ENCODE measurements around the gene ERGIC1.

Gene ERGIC1

GRCh38 chr5:172833372-172833685 is 722 bp upstream of the ERGIC1 start:
- no peaks in the 10 kb centered on the region for H3K9me3 ChIP-seq (ENCODE audit: control insufficient read depth in 1 of 2, low read length in 2 of 2)
- H3K4me3 ChIP-seq (ENCODE audit: low read depth in 1 of 2, low read length in 2 of 2): peak overlapping the region in 1 of 2 donors; percentile 76
- H3K27ac ChIP-seq (ENCODE audit: low read length): peak overlapping the region; percentile 46
- no peaks in the 10 kb centered on the region for H3K27me3 ChIP-seq (ENCODE audit: low read depth, low read length)
- no peaks in the 10 kb centered on the region for H3K36me3 ChIP-seq (ENCODE audit: control insufficient read depth in 1 of 2, insufficient read depth in 2 of 2, low read length in 2 of 2)
- peaks cover 25 to 32% of the 10 kb centered on the region in 2 donors for H3K4me1 ChIP-seq (ENCODE audit: control insufficient read depth in 1 of 2, insufficient read depth in 2 of 2, low read length in 2 of 2)

DNA sequence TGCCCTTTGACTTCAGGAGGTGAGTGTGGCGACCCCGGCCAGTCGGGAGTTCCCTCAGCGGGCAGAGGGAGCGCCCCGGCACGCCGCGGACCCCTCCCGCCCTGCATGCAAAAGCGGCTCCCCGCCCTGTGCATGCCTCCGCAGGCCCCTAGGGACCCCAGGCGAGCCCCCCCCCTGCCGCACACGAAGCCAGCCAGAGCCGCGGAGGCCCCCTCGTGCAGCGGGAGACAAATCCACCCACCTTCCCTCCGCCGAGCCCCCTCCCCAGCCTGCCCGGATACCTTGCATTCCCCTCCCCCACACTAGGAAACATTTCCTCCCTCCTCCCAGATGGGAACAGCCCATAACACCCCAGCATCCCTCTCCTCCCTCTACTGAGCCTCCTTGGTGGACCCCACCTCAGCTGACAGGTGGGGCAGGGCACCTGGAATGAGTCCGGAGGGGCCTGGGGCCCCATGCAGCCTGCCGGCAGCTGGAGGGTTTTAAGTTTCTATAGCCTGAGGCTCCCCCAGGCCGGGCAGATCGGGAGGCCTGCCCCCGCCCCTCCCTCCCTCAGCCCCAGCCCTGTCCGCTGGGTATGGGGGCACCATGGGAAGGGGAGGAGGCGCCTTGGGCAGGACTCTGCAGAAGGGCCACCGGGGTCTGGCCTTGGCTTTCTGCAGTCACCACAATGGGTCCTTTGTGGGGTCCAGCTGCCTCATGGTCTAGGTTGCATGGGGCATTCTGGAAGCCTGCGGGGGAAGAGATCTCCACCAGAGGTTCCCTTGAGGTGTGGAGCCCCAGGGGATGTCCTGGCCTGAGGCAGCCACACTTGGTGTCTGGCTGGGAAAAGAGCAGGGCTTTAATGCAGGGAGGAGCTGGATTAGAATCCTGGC is 601 bp downstream of the ERGIC1 start:
- no peaks in the 10 kb centered on the region for H3K27me3 ChIP-seq (ENCODE audit: low read depth, low read length)
- no peaks in the 10 kb centered on the region for H3K9me3 ChIP-seq (ENCODE audit: control insufficient read depth in 1 of 2, low read length in 2 of 2)
- peak overlapping the region; percentile 76 for H3K4me3 ChIP-seq (ENCODE audit: low read depth in 1 of 2, low read length in 2 of 2)
- no peaks in the 10 kb centered on the region for H3K36me3 ChIP-seq (ENCODE audit: control insufficient read depth in 1 of 2, insufficient read depth in 2 of 2, low read length in 2 of 2)
- H3K4me1 ChIP-seq (ENCODE audit: control insufficient read depth in 1 of 2, insufficient read depth in 2 of 2, low read length in 2 of 2): peaks cover 25 to 32% of the 10 kb centered on the region in 2 donors
- peak overlapping the region; percentile 94 for H3K27ac ChIP-seq (ENCODE audit: low read length)

DNA sequence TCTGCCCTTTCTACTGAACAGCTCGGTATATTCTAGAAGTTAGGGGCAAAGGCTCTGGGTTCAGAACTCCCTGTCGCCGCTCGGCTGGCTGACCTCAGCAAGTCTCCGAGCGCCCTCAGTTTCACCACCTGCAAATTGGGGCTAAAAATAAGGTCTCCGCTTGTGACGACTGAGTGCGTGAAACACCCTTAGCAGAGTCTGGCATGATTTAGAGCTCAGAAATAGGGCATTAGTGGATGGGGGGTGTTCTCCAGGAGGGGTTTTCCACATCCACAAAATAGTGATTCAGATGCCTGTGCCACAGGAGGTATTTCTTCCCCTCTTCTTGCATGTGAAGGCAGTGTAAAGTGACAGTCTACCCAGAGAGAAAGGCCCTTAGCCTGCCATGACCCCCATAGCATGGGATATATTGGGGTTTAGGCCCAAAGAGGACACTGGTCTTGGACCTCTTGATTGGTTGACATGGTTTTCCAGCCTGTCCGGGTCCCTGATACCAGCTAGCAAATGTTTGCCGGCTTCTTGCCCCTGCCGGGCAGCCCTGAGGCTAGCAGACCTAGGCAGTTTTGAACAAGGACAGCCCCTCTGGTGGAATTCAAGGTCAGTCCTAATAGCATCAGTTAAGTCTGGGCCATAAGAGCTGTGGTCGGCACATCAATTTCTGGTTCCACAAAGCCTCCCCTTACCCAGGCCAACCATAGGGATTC is 1.4 kb downstream of the ERGIC1 start:
- Histone ChIP-seq H3K27ac (ENCODE audit: low read length) (peak overlapping the region; percentile 94), H3K4me1 (ENCODE audit: control insufficient read depth in 1 of 2, insufficient read depth in 2 of 2, low read length in 2 of 2) (peaks cover 28 to 38% of the 10 kb centered on the region in 2 donors), H3K36me3 (ENCODE audit: control insufficient read depth in 1 of 2, insufficient read depth in 2 of 2, low read length in 2 of 2) (no peaks in the 10 kb centered on the region), H3K9me3 (ENCODE audit: control insufficient read depth in 1 of 2, low read length in 2 of 2) (no peaks in the 10 kb centered on the region), H3K4me3 (ENCODE audit: low read depth in 1 of 2, low read length in 2 of 2) (peak overlapping the region; percentile 76), H3K27me3 (ENCODE audit: low read depth, low read length) (no peaks in the 10 kb centered on the region)

- H3K4me3 ChIP-seq (ENCODE audit: low read depth in 1 of 2, low read length in 2 of 2): peak overlapping the region; percentile 76
- H3K27me3 ChIP-seq (ENCODE audit: low read depth, low read length): no peaks in the 10 kb centered on the region
- no peaks in the 10 kb centered on the region for H3K36me3 ChIP-seq (ENCODE audit: control insufficient read depth in 1 of 2, insufficient read depth in 2 of 2, low read length in 2 of 2)
- no peaks in the 10 kb centered on the region for H3K9me3 ChIP-seq (ENCODE audit: control insufficient read depth in 1 of 2, low read length in 2 of 2)
- peak overlapping the region; percentile 94 for H3K27ac ChIP-seq (ENCODE audit: low read length)
- peaks cover 34 to 41% of the 10 kb centered on the region in 2 donors for H3K4me1 ChIP-seq (ENCODE audit: control insufficient read depth in 1 of 2, insufficient read depth in 2 of 2, low read length in 2 of 2)
Measured at GRCh38 chr5:172835994-172836356, 1.9 kb downstream of the ERGIC1 start.

DNA sequence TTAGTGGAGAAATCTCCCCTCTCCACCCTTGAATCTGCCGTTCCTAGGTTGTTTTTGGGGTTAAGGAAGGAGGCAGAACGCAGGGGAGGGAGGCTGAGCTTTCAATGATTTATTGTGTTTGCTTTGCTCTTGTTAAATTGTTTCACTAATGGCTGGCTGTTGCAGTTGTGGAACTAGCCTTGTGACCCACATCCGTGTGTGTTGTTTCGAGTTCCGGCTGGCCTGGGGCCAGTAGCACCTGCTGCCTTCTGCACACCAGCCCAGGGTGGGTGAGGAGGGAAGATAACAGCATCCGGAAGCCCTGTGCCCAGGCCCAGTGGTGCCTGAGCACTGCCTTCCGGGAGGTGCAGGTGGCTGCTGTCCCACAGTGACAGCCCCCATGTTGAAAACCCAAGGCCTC is 3.6 kb downstream of the ERGIC1 start:
- Histone ChIP-seq H3K9me3 (ENCODE audit: control insufficient read depth in 1 of 2, low read length in 2 of 2) (no peaks in the 10 kb centered on the region), H3K4me1 (ENCODE audit: control insufficient read depth in 1 of 2, insufficient read depth in 2 of 2, low read length in 2 of 2) (peaks cover 34 to 41% of the 10 kb centered on the region in 2 donors), H3K27me3 (ENCODE audit: low read depth, low read length) (no peaks in the 10 kb centered on the region), H3K27ac (ENCODE audit: low read length) (peak overlapping the region; percentile 94), H3K4me3 (ENCODE audit: low read depth in 1 of 2, low read length in 2 of 2) (peak overlapping the region in 1 of 2 donors; percentile 44), H3K36me3 (ENCODE audit: control insufficient read depth in 1 of 2, insufficient read depth in 2 of 2, low read length in 2 of 2) (no peaks in the 10 kb centered on the region)

- peaks cover 34 to 41% of the 10 kb centered on the region in 2 donors for H3K4me1 ChIP-seq (ENCODE audit: control insufficient read depth in 1 of 2, insufficient read depth in 2 of 2, low read length in 2 of 2)
- no peaks in the 10 kb centered on the region for H3K9me3 ChIP-seq (ENCODE audit: control insufficient read depth in 1 of 2, low read length in 2 of 2)
- H3K27ac ChIP-seq (ENCODE audit: low read length): peak overlapping the region; percentile 94
- no peak overlapping the region for H3K4me3 ChIP-seq (ENCODE audit: low read depth in 1 of 2, low read length in 2 of 2)
- H3K27me3 ChIP-seq (ENCODE audit: low read depth, low read length): no peaks in the 10 kb centered on the region
- peaks cover 0 to 2% of the 10 kb centered on the region in 2 donors for H3K36me3 ChIP-seq (ENCODE audit: control insufficient read depth in 1 of 2, insufficient read depth in 2 of 2, low read length in 2 of 2)
Measured at GRCh38 chr5:172838151-172838875, 4.3 kb downstream of the ERGIC1 start.

GRCh38 chr5:172839669-172840431 is 5.8 kb downstream of the ERGIC1 start:
- H3K4me1 ChIP-seq (ENCODE audit: control insufficient read depth in 1 of 2, insufficient read depth in 2 of 2, low read length in 2 of 2): peaks cover 34 to 41% of the 10 kb centered on the region in 2 donors
- peak overlapping the region in 1 of 2 donors; percentile 10 for H3K4me3 ChIP-seq (ENCODE audit: low read depth in 1 of 2, low read length in 2 of 2)
- peaks cover 0 to 8% of the 10 kb centered on the region in 2 donors for H3K36me3 ChIP-seq (ENCODE audit: control insufficient read depth in 1 of 2, insufficient read depth in 2 of 2, low read length in 2 of 2)
- H3K27me3 ChIP-seq (ENCODE audit: low read depth, low read length): no peaks in the 10 kb centered on the region
- H3K27ac ChIP-seq (ENCODE audit: low read length): peak overlapping the region; percentile 70
- H3K9me3 ChIP-seq (ENCODE audit: control insufficient read depth in 1 of 2, low read length in 2 of 2): no peaks in the 10 kb centered on the region

DNA sequence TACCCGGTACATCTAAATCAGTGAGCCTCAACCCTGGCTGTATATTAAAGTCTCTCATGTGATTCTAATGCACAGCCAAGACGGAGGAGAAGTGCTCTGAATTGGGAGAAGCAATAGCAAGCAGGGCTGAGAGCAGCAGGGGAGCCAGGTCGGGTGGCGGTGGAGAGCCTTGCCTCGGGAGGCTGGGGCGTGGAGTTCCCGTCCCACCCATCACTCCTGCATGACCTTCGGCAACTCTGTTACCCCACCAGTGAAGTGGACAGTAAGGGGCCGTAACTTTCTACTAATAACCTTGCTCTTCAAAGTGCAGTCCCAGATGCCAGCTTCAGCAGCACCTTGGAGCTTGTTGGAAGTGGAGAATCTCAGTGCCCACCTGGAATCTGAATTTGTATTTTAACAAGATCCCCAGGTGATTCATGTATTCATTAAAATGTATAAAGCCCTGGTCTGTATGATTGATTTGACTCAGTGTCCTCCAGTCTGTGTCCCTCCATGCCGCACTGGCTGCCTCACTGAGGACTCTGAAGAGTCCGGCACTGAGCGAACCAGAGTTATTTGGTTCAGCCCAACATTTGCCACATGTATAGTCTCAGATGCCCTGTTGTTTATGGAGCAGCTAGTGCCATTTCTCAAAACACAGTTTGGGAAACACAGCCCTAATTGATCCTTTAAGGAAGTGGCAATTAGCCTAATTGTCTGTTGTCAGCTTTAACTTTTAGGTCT is 6.5 kb downstream of the ERGIC1 start:
- H3K4me1 ChIP-seq (ENCODE audit: control insufficient read depth in 1 of 2, insufficient read depth in 2 of 2, low read length in 2 of 2): peaks cover 28 to 34% of the 10 kb centered on the region in 2 donors
- H3K4me3 ChIP-seq (ENCODE audit: low read depth in 1 of 2, low read length in 2 of 2): peak overlapping the region in 1 of 2 donors; percentile 10
- H3K36me3 ChIP-seq (ENCODE audit: control insufficient read depth in 1 of 2, insufficient read depth in 2 of 2, low read length in 2 of 2): peaks cover 0 to 8% of the 10 kb centered on the region in 2 donors
- no peaks in the 10 kb centered on the region for H3K9me3 ChIP-seq (ENCODE audit: control insufficient read depth in 1 of 2, low read length in 2 of 2)
- no peaks in the 10 kb centered on the region for H3K27me3 ChIP-seq (ENCODE audit: low read depth, low read length)
- H3K27ac ChIP-seq (ENCODE audit: low read length): peak overlapping the region; percentile 70

- Histone ChIP-seq H3K4me3 (ENCODE audit: low read depth in 1 of 2, low read length in 2 of 2) (no peak overlapping the region), H3K27ac (ENCODE audit: low read length) (peak overlapping the region; percentile 70), H3K4me1 (ENCODE audit: control insufficient read depth in 1 of 2, insufficient read depth in 2 of 2, low read length in 2 of 2) (peaks cover 23 to 35% of the 10 kb centered on the region in 2 donors), H3K36me3 (ENCODE audit: control insufficient read depth in 1 of 2, insufficient read depth in 2 of 2, low read length in 2 of 2) (peaks cover 0 to 8% of the 10 kb centered on the region in 2 donors), H3K27me3 (ENCODE audit: low read depth, low read length) (no peaks in the 10 kb centered on the region), H3K9me3 (ENCODE audit: control insufficient read depth in 1 of 2, low read length in 2 of 2) (no peaks in the 10 kb centered on the region)
Measured at GRCh38 chr5:172841256-172841655, 7.2 kb downstream of the ERGIC1 start.

DNA sequence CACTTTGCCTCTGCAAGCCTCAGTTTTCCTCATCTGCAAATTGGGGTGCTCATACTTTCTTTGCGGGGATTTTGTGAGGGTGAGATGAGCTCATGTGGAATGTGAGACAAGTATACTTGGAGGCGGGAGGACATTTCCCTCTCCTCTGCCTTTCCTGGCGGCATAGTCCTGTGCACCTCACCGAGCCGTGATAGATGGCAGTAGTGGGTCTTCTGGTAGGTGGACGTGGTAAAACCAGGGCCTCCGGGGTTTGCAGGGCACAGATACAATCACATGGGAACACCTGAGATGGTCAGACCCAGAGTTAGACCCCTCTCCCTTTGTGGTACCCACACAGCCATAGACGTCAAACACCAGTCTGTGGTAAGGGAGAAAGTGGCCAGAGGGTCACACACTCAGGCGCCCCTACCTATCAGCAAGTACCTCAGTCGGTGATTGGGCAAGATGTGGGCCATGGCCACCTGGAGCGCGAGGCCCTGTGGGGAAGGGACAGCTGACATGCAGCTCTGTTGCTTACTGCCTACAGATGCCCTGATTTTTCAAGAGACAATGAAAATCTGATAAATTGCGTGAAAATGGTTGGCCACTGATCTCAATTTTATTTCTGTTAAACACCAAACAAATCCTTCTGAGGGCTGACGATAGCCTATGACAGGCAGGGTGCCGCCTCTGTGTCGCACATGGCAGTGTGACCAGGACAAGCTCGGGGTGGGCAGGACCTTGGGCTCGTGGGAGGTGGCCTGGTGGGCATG is 9.9 kb downstream of the ERGIC1 start:
- peaks cover 9 to 24% of the 10 kb centered on the region in 2 donors for H3K4me1 ChIP-seq (ENCODE audit: control insufficient read depth in 1 of 2, insufficient read depth in 2 of 2, low read length in 2 of 2)
- H3K27me3 ChIP-seq (ENCODE audit: low read depth, low read length): no peaks in the 10 kb centered on the region
- H3K36me3 ChIP-seq (ENCODE audit: control insufficient read depth in 1 of 2, insufficient read depth in 2 of 2, low read length in 2 of 2): peaks cover 0 to 8% of the 10 kb centered on the region in 2 donors
- no peak overlapping the region for H3K27ac ChIP-seq (ENCODE audit: low read length)
- no peaks in the 10 kb centered on the region for H3K9me3 ChIP-seq (ENCODE audit: control insufficient read depth in 1 of 2, low read length in 2 of 2)
- no peak overlapping the region for H3K4me3 ChIP-seq (ENCODE audit: low read depth in 1 of 2, low read length in 2 of 2)
